ENCODE data around the gene POFUT2. TPM values are rescaled to one million over a fixed set of nuclear protein-coding genes. Genes with fewer than 3 reads are reported as not detected.

POFUT2 gene
- total and polyA plus RNA-seq, 12 donors = 12.7 to 20.6 (median 16.9) TPM

DNA sequence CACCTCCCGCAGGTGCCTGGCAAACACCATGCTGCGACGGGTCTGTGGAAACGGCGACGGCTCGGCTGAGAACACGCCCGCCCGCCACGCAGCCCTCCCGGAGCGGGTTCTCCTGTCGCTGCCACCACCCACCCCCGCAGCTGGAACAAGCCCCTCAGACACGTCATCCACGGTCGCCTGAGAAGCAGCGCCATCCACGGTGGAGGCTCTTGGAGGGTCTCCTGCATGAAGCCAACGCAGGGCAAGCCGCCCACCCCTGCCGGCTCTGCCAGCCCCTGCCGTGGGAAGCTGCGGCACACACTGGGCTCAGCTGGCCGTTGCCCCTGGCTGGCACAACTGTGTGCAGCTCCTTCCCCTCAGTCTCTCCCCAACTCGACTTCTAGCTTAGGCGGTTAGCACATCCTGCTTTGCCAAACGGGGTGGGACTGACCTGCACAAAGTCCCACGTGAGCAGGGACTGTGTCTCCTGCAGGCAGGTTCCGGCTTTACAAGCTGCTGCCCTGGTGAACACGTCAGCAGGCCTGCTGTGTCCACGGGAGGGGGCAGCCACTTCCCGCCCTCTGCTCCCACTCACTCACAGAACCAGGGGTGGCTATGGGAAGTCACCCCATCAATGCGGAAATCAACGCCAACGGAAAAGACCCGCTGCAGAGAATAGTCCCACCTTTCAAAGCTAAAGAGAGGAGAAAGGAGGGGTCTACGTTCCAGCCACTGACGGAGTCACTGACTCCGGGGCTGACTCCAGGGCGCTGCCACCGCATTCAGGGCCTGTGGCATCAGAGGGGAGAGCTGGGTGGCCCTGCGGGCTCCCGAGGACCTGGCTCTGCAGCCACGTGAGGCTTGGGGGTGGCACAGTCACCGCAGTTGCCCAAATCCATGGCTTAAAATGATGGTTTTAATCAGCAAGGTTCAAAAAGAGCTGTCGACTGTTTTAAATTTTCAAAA lies 10.3 kb downstream of the POFUT2 start:
- H3K27me3 ChIP-seq = no peaks in the 10 kb centered on the region
- WGBS, 2 donors = 94 to 95% methylated on average over 48 of the region's 48 CpGs
- ATAC-seq (peak in 2 of 8 donors; percentile 15 to 43), DNase-seq (no peak)
- peaks cover 0 to 100% (median 57%) of the 10 kb centered on the region in 9 donors for H3K36me3 ChIP-seq
- no peaks in the 10 kb centered on the region for H3K4me1 ChIP-seq
- no peak overlapping the region for H3K4me3 ChIP-seq
- TF ChIP-seq, protein P1, sequence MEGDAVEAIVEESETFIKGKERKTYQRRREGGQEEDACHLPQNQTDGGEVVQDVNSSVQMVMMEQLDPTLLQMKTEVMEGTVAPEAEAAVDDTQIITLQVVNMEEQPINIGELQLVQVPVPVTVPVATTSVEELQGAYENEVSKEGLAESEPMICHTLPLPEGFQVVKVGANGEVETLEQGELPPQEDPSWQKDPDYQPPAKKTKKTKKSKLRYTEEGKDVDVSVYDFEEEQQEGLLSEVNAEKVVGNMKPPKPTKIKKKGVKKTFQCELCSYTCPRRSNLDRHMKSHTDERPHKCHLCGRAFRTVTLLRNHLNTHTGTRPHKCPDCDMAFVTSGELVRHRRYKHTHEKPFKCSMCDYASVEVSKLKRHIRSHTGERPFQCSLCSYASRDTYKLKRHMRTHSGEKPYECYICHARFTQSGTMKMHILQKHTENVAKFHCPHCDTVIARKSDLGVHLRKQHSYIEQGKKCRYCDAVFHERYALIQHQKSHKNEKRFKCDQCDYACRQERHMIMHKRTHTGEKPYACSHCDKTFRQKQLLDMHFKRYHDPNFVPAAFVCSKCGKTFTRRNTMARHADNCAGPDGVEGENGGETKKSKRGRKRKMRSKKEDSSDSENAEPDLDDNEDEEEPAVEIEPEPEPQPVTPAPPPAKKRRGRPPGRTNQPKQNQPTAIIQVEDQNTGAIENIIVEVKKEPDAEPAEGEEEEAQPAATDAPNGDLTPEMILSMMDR (IDR thresholded peaks at IDR 0.05) = no peak
- no peak overlapping the region for H3K27ac ChIP-seq
- intact Hi-C loops (cut with DNase I) = loop anchor here in 2 of 10 donors (10.0 kb wide), 1 partner anchor 133 kb away; no protein-coding TSS in a partner anchor
- H3K9me3 ChIP-seq = peaks cover 0 to 15% (median 0%) of the 10 kb centered on the region in 11 donors

DNA sequence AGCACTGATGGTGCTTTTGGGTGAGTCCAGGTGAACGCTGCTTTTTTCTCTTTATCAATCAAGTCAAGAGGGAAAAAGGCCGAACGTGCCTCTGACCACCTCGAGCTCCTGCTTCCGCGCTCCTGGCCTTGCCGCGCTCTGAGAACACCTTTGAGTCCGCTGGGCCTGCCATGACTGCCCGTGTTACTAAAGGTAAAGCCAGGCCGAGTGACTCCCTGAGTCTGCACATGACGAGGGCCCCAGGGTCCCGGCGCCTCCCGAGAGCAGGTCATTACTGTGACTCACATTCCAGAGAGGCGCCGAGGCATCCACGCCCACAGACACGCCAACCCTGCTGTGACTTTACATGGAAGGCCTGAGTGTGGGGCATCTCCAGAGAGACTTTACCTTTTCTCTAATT lies 11.1 kb downstream of the POFUT2 start:
- DNase-seq (no peak), ATAC-seq (no peak)
- H3K4me1 ChIP-seq = no peaks in the 10 kb centered on the region
- H3K4me3 ChIP-seq = no peak overlapping the region
- TF ChIP-seq, protein P1 (IDR thresholded peaks at IDR 0.05) = no peak
- peaks cover 0 to 23% (median 6%) of the 10 kb centered on the region in 11 donors for H3K9me3 ChIP-seq
- 93 to 96% methylated on average over 19 of the region's 19 CpGs for WGBS, 2 donors
- H3K27ac ChIP-seq = no peak overlapping the region
- no peaks in the 10 kb centered on the region for H3K27me3 ChIP-seq
- intact Hi-C loops (cut with DNase I) = loop anchor here in 2 of 10 donors (10.0 kb wide), 1 partner anchor 132 kb away; no protein-coding TSS in a partner anchor
- H3K36me3 ChIP-seq = peaks cover 0 to 100% (median 54%) of the 10 kb centered on the region in 9 donors

DNA sequence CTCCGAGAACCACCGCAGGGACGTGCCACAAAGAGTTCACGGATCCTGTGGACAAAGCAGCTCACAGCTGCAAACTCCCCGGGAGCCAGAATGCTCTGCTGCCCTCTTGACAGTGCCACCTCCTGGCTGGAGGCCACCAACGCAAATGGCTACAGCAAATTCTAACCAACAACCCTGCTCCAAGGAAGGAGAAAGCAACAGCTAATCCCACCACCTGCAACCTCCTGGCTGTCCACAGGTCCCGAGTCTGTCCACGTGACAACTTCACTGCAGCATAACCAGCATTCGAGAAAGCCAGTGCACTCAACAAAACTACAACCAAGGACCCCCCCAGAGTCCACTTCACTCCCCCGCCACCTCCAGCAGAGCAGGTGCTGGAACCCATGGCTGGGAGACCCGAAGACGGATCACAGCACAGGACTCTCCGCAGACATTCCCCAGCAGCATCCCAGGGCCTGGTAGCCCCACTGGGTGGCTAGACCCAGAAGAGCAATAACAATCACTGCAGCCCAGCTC lies 17.3 kb downstream of the POFUT2 start:
- H3K36me3 ChIP-seq = peaks cover 0 to 86% (median 50%) of the 10 kb centered on the region in 9 donors
- ATAC-seq (no peak), DNase-seq (no peak)
- WGBS, 2 donors = 97 to 98% methylated on average over 13 of the region's 13 CpGs
- TF ChIP-seq, protein P1 (IDR thresholded peaks at IDR 0.05) = peak in 1 of 9 donors; percentile 21
- no peak overlapping the region for H3K4me3 ChIP-seq
- H3K9me3 ChIP-seq = peaks cover 0 to 33% (median 14%) of the 10 kb centered on the region in 11 donors
- peaks cover 0 to 5% (median 0%) of the 10 kb centered on the region in 9 donors for H3K4me1 ChIP-seq
- H3K27me3 ChIP-seq = no peaks in the 10 kb centered on the region
- intact Hi-C loops (cut with DNase I) = loop anchor here in 2 of 10 donors (10.0 kb wide), 1 partner anchor 126 kb away; no protein-coding TSS in a partner anchor
- no peak overlapping the region for H3K27ac ChIP-seq

DNA sequence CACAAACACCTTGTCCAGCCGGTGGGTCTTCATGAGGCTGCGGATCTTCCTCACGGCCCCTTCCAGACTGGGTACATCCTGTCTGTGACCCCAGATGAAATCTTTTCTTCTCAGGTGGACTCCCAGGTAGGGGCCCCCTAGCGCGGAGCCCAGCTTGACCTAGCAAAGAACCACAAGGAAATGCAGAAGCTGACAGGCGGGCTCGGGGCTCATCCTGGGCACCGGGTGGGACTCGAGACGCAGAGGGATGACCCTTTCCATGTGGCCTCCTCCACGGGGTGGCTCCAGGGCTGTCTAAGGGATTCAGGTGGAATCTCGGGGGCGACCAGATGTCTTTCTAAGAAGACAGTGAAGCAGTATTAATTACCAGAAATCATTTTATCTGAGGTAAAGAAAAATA lies 17.8 kb downstream of the POFUT2 start:
- TF ChIP-seq, protein P1 (IDR thresholded peaks at IDR 0.05) = no peak

More for the DNA sequence above, 17.8 kb downstream of the POFUT2 start:
- intact Hi-C loops (cut with DNase I) = loop anchor here in 2 of 10 donors (10.0 kb wide), 1 partner anchor 125 kb away; no protein-coding TSS in a partner anchor
- H3K4me1 ChIP-seq = peaks cover 0 to 5% (median 0%) of the 10 kb centered on the region in 9 donors
- peaks cover 0 to 32% (median 14%) of the 10 kb centered on the region in 11 donors for H3K9me3 ChIP-seq
- ATAC-seq (no peak), DNase-seq (no peak)
- H3K27me3 ChIP-seq = no peaks in the 10 kb centered on the region
- peaks cover 0 to 86% (median 50%) of the 10 kb centered on the region in 9 donors for H3K36me3 ChIP-seq
- WGBS, 2 donors = 98% methylated on average over 13 of the region's 13 CpGs
- H3K4me3 ChIP-seq = no peak overlapping the region
- H3K27ac ChIP-seq = no peak overlapping the region
